GM21786 (cell line): ENCODE results near the gene NDOR1.
"Not testable (repeated sequence)": the region's sequence is repeated elsewhere in the genome, so short reads cannot be mapped to it uniquely, and the experiment has no call there.

Source experiments
- ATAC-seq: cut with Tn5 transposase; IDR thresholded peaks from one replicate; pipeline ENCODE4 v1.9.1; 2021; ENCODE audit not compliant: unreplicated experiment

NDOR1 gene

DNA sequence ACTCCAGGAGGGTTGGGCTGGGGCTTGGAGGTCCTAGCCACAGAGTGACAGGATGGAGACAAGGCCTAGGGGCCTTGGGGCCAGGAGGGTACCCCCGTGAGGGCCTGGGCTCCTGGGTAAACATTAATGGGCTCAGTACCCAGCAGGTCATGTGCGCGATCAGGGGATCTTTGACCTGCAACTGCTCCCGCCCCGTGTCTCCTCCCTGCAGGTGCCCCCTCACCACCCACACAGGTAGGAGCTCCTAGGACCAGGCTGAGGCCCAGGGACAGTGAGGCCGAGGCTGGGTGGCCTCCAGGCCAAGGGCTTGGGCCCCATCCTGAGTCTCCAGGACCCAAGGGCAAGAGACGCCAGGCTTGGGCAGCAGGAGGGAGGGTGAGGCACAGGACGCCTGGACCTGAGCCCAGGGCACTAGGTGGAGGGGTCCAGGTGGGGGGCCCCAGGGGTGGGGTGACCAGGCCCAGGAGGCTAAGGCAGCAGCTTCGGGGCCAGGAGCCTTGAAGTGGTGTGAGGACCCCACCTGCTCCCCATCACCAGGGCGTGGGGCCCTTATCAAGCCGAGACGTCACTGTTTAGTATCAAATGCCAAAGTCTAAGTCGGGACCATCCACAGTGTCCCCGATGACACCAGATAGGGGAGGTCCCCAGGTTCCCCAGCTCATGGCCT, 25.3 kb downstream of the NDOR1 start, which contains the start of gene SLC34A3:
Gene SLC34A3 (plus strand): TSS at position 197 of the 667 bp plus-strand sequence. CDS start 802 bp downstream, outside the sequence.
- no peak for ATAC-seq

DNA sequence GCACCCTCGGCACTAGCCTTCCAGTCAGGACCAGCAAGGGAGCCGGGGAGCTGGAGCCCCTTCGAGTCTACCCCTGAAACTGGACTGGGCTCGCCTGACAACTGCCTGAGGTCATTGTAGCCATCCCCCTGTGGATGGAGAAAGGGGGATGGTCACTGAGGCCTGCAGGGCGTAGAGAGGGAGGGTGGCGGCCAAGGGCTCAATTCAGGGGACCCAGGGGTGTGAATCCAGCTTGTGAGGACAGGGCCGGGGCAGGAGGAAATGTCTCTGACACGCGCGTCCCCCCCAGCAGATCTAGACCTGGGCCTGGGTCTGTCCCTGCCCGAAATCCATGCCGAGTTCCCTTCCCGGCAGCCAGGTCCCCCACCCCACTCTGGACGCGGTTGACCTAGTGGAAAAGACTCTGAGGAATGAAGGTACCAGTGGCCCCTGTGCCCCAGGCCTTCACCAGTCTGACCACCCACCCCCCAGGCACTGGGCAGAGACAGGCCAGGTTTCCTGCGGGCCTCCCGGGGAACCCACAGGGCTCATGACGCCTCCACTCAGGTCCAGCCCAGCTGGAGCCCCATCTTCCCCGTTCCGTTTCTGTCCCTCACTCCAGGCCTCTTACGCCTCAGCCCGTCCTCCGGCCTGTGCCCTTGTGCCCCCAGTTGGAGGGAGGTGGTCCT, 26.0 kb downstream of the NDOR1 start:
- ATAC-seq, result no peak

DNA sequence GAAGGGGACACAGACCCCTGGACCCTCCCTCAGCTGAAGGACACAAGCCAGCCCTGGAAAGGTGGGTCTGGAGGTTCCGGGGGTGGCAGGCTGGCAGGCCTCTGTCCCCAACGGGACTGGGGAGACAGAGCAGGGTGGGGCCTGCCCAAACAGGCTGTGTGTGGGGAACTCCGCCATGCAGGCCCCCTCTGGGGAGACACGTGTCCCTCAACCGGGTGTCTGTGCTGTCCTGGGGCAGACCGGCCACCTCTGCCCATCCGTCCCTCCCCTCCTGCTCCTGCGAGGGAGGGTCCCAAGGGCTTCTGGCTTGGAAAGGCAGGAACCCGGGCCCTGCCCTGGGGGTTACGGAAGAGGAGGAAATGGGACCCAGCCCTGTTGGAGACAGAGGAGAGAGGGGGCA, 26.6 kb downstream of the NDOR1 start:
- no peak for ATAC-seq

DNA sequence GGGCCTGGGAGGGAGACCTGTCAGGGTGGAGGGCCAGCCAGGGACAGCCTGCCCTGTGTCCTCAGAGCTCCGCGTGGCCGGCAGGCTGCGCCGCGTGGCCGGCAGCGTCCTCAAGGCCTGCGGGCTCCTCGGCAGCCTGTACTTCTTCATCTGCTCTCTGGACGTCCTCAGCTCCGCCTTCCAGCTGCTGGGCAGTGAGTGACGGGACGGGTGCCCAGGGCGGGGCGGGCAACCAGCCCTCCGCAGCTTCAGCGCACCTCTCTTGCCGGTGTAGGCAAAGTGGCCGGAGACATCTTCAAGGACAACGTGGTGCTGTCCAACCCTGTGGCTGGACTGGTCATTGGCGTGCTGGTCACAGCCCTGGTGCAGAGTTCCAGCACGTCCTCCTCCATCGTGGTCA, 27.0 kb downstream of the NDOR1 start:
- ATAC-seq, result no peak

DNA sequence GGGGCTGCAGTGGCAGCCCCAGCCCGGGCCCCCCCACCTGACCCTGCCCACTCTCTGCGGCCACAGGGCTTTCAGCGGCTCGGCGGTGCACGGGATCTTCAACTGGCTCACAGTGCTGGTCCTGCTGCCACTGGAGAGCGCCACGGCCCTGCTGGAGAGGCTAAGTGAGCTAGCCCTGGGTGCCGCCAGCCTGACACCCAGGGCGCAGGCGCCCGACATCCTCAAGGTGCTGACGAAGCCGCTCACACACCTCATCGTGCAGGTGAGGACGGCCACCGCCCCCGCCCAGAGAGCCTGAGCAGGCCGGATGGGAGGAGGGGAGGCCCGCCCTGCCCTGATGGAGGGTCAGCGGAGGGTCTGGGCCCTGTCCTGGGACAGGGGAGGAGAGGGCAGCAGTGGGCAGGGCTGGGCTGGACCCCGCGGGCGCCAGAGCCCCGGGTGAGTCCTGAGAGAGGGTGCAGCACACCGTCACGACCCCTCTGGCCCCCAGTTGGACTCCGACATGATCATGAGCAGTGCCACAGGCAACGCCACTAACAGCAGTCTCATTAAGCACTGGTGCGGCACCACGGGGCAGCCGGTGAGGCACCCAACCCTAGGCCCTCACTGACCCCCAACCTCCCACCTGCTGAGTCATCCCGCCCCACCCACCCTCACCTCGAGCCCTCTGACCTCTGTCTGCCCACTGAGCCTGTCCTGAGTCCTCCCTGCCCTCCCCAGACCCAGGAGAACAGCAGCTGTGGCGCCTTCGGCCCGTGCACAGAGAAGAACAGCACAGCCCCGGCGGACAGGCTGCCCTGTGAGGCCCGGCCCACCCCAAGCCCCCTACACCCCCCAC, 27.9 kb downstream of the NDOR1 start:
- ATAC-seq, result no peak

DNA sequence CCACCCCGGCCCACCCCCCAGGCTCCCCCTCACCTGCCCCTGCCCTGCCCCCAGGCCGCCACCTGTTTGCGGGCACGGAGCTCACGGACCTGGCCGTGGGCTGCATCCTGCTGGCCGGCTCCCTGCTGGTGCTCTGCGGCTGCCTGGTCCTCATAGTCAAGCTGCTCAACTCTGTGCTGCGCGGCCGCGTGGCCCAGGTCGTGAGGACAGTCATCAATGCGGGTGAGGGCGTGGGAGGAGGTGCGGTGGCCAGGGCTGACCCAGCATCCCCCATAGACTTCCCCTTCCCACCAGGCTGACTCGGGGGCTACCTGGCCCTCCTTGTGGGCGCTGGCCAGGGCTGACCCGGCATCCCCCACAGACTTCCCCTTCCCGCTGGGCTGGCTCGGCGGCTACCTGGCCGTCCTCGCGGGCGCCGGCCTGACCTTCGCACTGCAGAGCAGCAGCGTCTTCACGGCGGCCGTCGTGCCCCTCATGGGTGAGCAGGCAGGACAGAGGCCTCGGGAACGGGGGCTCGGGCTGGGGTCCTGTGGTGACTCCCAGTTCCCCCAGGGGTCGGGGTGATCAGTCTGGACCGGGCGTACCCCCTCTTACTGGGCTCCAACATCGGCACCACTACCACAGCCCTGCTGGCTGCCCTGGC, 28.7 kb downstream of the NDOR1 start:
- no peak for ATAC-seq

DNA sequence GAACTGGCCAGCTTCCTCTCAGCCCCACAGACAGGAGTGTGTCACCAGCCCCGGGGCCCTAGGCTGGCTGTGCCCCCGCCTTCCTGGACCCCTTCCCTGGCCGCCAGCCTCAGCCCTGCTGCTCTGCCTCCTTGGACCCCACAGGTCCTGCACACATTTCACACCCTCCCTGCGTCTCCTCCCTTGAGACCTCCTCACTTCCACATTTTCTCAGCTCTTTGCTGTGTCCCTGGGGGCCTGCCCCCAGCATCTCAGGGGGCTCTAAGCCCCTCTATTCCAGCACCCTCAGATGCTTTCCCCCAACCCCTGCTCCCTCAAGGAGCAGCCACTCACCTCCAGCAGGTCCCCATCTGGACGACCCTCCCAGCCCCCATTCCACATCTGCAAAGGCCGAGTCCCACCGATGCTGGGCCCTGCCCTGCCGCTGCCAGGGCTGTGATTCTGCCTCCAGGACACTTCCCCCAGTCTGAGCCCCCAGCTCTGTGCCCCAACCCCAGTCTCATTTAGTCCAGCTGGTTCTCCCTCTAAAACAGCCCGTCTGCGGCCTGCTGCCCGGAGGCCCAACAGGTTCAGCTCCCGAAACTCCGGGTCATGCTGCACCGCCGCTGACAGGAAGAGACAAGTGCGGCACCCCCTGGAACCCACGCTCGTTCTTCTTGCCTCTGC, 29.4 kb downstream of the NDOR1 start:
- ATAC-seq, result no peak

DNA sequence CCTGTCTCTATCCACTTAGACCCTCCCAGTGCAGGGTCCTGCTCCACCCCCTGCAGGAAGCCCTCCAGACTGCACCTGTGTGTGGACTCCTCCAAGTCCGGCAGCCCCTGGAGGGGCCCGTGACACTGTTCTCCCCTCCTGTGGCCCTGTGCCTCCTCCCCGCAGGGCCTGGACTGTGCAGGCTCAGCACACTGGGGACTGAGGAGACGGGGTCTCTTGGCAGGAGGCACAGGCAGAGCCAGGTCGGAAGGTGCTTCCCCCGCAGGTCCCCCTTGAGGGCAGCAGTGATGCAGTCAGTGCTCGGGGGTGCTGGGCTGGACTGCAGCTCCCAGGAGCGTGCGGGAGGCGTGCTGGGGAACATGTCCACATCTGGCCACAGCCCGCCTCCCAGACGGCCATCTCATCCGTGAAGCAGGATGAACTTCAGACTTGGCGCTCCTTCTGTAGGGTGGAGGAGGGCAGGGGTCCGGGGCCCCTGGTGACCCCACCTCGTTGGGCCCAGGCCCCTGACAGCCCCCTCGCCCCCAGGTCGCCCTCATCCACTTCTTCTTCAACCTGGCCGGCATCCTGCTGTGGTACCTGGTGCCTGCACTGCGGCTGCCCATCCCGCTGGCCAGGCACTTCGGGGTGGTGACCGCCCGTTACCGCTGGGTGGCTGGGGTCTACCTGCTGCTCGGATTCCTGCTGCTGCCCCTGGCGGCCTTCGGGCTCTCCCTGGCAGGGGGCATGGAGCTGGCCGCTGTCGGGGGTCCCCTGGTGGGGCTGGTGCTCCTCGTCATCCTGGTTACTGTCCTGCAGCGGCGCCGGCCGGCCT, 30.1 kb downstream of the NDOR1 start:
- ATAC-seq, result no peak

DNA sequence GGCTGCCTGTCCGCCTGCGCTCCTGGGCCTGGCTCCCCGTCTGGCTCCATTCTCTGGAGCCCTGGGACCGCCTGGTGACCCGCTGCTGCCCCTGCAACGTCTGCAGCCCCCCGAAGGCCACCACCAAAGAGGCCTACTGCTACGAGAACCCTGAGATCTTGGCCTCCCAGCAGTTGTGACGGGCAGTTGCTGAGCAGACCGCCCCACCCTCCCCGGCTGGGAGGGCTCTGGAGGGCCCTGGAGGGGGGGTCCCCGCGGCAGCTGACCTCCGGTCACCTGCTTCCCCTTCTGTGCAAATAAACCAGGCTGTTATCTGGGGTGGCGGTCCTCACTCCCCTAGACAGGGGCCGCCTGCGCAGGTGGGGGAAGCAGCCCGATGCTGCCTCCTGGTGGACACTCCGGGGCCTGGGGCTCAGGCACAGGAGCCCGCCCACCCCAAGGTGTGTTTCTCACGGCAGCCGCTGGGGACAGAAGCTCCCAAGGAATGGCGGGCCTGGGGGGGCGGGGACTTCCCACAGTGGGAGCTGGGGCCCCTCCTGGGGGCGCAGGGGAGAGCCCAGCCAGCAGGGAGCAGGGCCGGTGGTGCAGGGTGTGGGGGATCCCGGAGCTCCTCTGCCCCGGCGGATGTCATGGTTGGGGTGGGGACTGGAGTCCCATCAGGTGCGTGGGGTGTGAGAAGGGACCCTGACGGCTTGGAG, 30.9 kb downstream of the NDOR1 start:
- no peak for ATAC-seq

DNA sequence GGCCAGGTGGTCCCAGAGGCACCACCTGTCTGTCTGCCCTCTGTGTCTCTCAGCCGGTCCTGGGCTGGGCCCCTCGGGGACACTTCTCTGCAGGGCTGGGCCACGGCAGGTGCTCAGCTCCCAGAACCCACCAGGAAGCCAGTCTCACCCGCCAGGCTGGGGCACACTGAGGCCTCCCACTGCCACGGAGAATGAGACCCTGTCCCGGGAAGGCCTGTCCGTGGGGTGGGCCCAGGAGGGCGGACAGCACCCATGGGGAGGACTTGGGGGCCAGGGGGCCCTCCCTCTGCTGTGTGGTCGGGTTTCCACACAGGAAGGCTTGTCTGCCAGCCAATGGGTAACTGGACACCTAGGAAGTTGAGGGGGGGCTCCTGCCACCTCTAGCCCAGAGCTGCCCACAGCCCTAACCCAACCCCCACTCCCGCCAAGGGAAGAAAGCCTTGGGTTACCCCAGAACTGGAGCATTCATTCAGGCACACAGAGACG, 31.5 kb downstream of the NDOR1 start:
- no peak for ATAC-seq

DNA sequence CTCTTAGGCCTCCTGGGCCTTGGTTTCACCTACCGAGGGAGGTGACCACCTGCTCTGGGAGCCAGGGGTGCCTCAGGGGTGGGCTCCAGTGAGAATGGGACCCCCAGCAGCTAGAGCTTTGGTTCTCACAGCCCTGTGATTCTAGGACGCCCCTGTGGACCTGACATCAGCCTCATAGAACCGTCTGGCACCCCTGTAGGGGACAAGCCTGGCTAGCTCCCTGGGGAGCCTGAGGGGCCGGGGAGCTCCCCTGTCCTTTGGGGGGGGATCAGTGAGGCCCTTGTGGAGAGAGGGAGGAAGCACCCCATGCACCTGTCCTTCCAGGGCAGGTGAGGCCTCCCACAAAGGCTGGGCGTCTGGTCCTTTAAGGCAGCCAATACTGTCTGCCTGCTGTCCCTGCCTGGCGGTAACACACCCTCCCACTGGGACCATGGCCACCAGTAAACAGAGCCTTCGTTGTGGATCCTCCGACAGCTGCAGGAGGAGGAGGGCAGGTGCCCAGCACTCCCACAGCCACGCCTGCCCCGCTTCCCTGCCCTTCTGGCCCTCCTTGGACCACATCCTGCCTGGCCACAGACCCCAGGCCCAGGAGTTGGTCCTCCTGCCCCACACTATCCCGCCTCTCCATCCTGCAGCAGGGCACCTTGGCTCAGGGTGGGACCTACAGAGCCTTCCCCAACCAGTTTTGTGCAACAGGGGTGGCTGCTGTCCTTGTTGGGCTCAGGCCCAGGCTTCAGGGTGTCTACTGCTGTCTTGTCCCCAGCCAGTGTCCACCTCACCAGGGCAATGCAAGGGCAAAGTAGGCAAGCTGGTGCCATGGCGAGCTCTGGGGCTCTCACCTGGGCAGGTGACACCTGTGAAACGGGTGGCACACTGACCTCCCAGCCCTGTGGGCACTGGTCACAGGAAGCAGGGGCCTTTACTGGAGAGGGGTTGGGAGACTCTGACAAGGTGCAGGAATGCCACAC, 32.5 kb downstream of the NDOR1 start:
- no peak for ATAC-seq

DNA sequence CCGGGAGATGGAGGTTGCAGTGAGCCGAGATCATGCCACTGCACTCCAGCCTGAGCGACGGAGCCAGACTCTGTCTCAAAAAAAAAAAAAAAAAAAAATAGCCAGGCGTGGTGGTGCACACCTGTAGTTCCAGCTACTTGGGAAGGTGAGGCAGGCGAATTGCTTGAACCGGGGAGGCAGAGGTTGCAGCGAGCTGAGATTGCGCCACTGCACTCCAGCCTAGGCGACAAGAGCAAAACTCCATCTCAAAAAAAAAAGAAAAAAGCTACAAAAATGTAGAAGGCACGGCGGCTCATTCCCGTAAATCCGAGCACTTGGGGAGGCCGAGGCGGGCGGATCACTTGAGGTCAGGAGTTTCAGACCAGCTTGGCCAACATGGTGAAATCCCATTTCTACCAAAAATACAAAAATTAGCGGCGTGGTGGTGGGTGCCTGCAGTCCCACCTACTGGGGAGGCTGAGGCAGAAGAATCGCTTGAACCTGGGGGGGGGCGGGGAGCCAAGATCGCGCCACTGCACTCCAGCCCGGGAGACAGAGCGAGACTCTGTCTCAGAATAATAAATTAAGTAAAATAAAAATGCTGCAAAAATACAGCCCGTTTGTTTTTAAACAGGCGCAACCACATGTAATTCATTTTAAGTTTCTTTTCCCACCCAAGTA, 34.2 kb downstream of the NDOR1 start:
- not testable (repeated sequence) for ATAC-seq

DNA sequence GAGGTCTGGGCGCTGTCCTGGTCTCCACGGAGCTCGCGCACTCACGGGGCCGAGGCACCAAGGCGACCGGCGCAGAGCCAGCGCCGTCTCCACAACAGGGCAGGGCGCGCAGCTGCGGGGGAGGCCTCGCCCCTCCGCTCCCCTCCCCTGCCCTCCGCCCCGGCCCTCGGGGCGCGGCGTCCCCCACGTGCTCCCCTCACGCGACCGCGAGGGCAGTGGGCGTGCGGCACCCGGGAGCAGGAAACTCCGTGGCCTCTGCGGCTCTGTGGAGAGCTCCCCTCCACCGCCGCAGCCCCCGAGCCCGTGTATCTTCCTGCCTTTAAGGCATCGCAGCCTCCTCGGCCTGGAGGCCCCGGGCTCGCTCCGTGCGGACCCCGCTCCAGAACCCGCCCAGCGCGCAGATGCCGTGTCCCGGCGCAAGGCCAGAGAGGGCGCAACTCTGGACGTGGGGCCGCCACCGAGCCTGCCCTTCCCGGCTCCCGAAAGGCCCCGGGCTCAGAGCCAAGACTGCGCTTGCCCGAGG, 34.9 kb downstream of the NDOR1 start:
- peak; percentile 13 for ATAC-seq

DNA sequence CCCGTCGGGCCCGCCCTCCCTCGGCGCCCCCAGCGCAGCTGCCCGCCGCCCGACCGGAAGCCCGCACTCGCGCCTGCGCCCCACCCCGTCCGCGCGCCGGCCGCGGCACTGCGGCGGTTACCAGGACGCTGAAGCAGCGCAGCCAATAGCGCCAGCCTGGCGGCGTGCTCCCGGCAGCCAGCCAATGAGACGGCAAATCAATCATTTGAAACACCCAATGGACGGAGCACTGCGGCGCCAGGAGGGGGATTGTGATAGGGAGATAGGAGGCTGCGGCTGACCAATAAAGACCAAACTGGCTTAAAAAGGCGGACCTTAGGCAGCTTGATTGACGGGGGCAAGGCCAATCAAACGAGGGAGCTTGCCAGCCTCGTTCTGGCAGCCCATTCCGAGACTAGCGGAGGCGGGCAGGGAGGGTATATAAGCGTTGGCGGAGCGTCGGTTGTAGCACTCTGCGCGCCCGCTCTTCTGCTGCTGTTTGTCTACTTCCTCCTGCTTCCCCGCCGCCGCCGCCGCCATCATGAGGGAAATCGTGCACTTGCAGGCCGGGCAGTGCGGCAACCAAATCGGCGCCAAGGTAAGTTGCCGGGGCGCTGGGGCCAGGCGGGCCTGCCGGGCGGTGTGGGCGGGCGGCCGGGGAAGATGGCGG, 35.5 kb downstream of the NDOR1 start, which contains the start of gene TUBB4B:
Gene TUBB4B (plus strand): TSS at position 447 of the 649 bp plus-strand sequence. CDS start 74 bp downstream, at position 521.
- ATAC-seq, result peak; percentile 81

DNA sequence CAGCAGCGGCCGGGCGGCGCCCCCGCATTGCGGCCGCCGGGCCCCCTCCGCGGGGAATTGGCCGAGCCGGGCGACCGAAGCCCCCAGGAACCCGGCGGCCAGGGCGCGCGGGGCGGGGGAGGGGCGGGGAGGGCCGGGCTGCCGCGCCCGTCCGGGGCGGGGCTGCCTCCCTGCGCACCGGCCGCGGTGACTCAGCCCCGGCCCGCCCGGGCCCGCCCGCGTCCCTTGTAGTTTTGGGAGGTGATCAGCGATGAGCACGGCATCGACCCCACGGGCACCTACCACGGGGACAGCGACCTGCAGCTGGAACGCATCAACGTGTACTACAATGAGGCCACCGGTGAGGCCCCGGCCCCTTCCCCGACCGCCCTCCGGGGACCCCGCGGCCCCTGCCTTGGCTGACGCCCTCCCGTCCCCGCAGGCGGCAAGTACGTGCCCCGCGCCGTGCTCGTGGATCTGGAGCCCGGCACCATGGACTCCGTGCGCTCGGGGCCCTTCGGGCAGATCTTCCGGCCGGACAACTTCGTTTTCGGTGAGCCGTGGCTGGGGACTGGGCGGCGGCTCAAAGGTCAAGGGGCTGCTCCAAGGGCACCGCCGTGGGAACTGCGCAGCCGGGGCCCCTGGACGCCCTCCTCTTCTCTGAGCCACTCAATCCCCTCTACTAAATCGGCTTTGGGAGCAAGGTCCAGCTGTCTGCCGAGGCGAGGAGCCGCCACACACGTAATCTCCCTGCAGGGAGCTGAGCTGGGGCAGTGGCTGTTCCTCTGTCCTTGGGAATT, 36.2 kb downstream of the NDOR1 start:
- peak; percentile 2 for ATAC-seq
